HCT116 (cell line): ENCODE data around the gene CABLES1. TPM values are rescaled to one million over a fixed set of nuclear protein-coding genes. Genes with fewer than 3 reads are reported as not detected.

Experiments
- ATAC-seq: fragments of 200-7000 bp; cut with Tn5 transposase; 2 replicates; pipeline ENCODE4 v1.9.1; 2020; ENCODE audit warnings: mild to moderate bottlenecking, moderate library complexity
- BruUV-seq: library from RNA; stranded (reverse); fragments of 400-500 nt; replicated peaks from 2 replicates; lab custom pipeline; 2021; lab: Mats Ljungman, UMichigan
- CTCF ChIA-PET: fragments of 300-600 bp; sonication (Branson Sonifier 250); formaldehyde crosslinking; loops from one replicate; lab custom pipeline; 2021; ENCODE audit warnings: antibody characterized with exemption; lab: Charles Lee
- POLR2A ChIA-PET: fragments of 300-600, 350-600 bp; sonication (Branson Sonifier 250); formaldehyde crosslinking; loops from one replicate; lab custom pipeline; 2021; ENCODE audit warnings: antibody characterized with exemption; lab: Charles Lee
- RAD21 ChIA-PET, 2 experiments: fragments of 300-600 bp; sonication (Branson Sonifier 250); formaldehyde crosslinking; loops; one replicate each; lab custom pipeline; 2023; ENCODE audit warnings: low total read pairs in 2 of 2; ENCODE audit not compliant: uncharacterized antibody in 2 of 2, unreplicated experiment in 2 of 2, low non-redundant PET in 1 of 2; lab: Charles Lee
- DNase-seq: peaks from one replicate; pipeline ENCODE4 v3.0.0-alpha.2; 2010; ENCODE audit warnings: low read depth, low spot score
- H2AFZ ChIP-seq: fragments of 200-600 bp; shearing (Covaris generic), sonication (generic); 2 replicates; pipeline ENCODE4 v1.6.1; 2017; ENCODE audit warnings: low read depth, mixed run types, mixed read lengths, antibody characterized with exemption, low read length; ENCODE audit not compliant: poor library complexity, severe bottlenecking
- H3K27ac ChIP-seq: 2 replicates; pipeline ENCODE4 v1.5.1; 2012; ENCODE audit warnings: low read depth, low read length
- H3K27me3 ChIP-seq: fragments of 200-600 bp; sonication (generic); 2 replicates; pipeline ENCODE4 v1.6.1; 2016; ENCODE audit warnings: mixed run types, low read length, mixed read lengths; ENCODE audit not compliant: insufficient read depth
- H3K36me3 ChIP-seq, 2 experiments: fragments of 200-500 bp in 1 of 2; fragments of 200-600 bp in 1 of 2; sonication (Bioruptor generic) in 1 of 2; sonication (generic) in 1 of 2; 2 replicates each; pipeline versions ENCODE4 v1.5.1 to v1.6.1; 2014 to 2016; ENCODE audit warnings: low read length in 2 of 2, inconsistent platforms in 1 of 2, mixed read lengths in 1 of 2, mixed run types in 1 of 2; ENCODE audit not compliant: insufficient read depth in 2 of 2, control insufficient read depth in 1 of 2
- H3K4me1 ChIP-seq, 2 experiments: fragments of 200-600 bp in 1 of 2; sonication (generic) in 1 of 2; 2 replicates each; pipeline versions ENCODE4 v1.5.1 to v1.6.1; 2012 to 2017; ENCODE audit warnings: low read length in 2 of 2, inconsistent platforms in 1 of 2, mild to moderate bottlenecking in 1 of 2, mixed read lengths in 1 of 2, mixed run types in 1 of 2, moderate library complexity in 1 of 2; ENCODE audit not compliant: insufficient read depth in 2 of 2, control insufficient read depth in 1 of 2
- H3K4me2 ChIP-seq: fragments of 200-600 bp; sonication (generic); 2 replicates; pipeline ENCODE4 v1.6.1; 2017; ENCODE audit warnings: mixed run types, low read length, mixed read lengths
- H3K4me3 ChIP-seq, 2 experiments: fragments of 200-600 bp in 1 of 2; sonication (generic) in 1 of 2; replicated peaks in 1 of 2; 2 replicates each; pipeline ENCODE4 v1.5.1; 2011 to 2016; ENCODE audit warnings: low read length in 2 of 2, control low read depth in 1 of 2, low read depth in 1 of 2, mild to moderate bottlenecking in 1 of 2, mixed read lengths in 1 of 2, mixed run types in 1 of 2
- H3K79me2 ChIP-seq: fragments of 200-600 bp; sonication (generic); 2 replicates; pipeline ENCODE4 v1.6.1; 2017; ENCODE audit warnings: mild to moderate bottlenecking, mixed run types, low read length, moderate library complexity, mixed read lengths; ENCODE audit not compliant: insufficient read depth
- H3K9ac ChIP-seq: fragments of 200-600 bp; sonication (generic); 2 replicates; pipeline ENCODE4 v1.6.1; 2016; ENCODE audit warnings: low read length, mixed read lengths
- H3K9me2 ChIP-seq: fragments of 200-600 bp; sonication (generic), shearing (Covaris generic); 2 replicates; pipeline ENCODE4 v1.6.1; 2017; ENCODE audit warnings: mixed run types, mild to moderate bottlenecking, moderate library complexity; ENCODE audit not compliant: insufficient read depth
- H3K9me3 ChIP-seq, 2 experiments: fragments of 200-500 bp in 1 of 2; fragments of 200-600 bp in 1 of 2; sonication (Bioruptor generic) in 1 of 2; sonication (generic) in 1 of 2; 2 replicates each; pipeline ENCODE4 v1.6.1; 2014 to 2017; ENCODE audit warnings: low read length in 2 of 2, mixed read lengths in 2 of 2, inconsistent platforms in 1 of 2, low read depth in 1 of 2, mild to moderate bottlenecking in 1 of 2, mixed run types in 1 of 2, moderate library complexity in 1 of 2; ENCODE audit not compliant: control insufficient read depth in 1 of 2, insufficient read depth in 1 of 2
- H4K20me1 ChIP-seq: fragments of 200-600 bp; sonication (generic), shearing (Covaris generic); 2 replicates; pipeline ENCODE4 v1.6.1; 2017; ENCODE audit warnings: mixed run types, mild to moderate bottlenecking, moderate library complexity; ENCODE audit not compliant: insufficient read depth
- CBX3 ChIP-seq: IDR thresholded peaks from 2 replicates; pipeline ENCODE4 v1.6.1; 2012; ENCODE audit warnings: low read depth
- CEBPB ChIP-seq: IDR thresholded peaks from 2 replicates; pipeline ENCODE4 v1.6.1; 2012; ENCODE audit warnings: low read depth
- EGR1 ChIP-seq: IDR thresholded peaks from 2 replicates; pipeline ENCODE4 v1.6.1; 2012; ENCODE audit warnings: low read depth
- ELF1 ChIP-seq: IDR thresholded peaks from 2 replicates; pipeline ENCODE4 v1.6.1; 2012; ENCODE audit warnings: low read depth, borderline replicate concordance
- EZH2 ChIP-seq: fragments of 200-600 bp; sonication (generic); IDR thresholded peaks from 2 replicates; pipeline ENCODE4 v1.6.1; 2017; ENCODE audit warnings: antibody characterized with exemption, mixed run types
- FOSL1 ChIP-seq: IDR thresholded peaks from 2 replicates; pipeline ENCODE4 v1.6.1; 2012; ENCODE audit warnings: low read depth
- JUND ChIP-seq: IDR thresholded peaks from 2 replicates; pipeline ENCODE4 v1.6.1; 2012
- POLR2A ChIP-seq: IDR thresholded peaks from 2 replicates; pipeline ENCODE4 v1.7.0; 2011; ENCODE audit warnings: borderline replicate concordance; ENCODE audit not compliant: insufficient read depth, insufficient read length; ENCODE audit errors: extremely low read depth
- POLR2AphosphoS5 ChIP-seq: IDR thresholded peaks from 2 replicates; pipeline ENCODE4 v1.6.1; 2011; ENCODE audit warnings: mild to moderate bottlenecking, low read depth, low read length, moderate library complexity
- RAD21 ChIP-seq: IDR thresholded peaks from 2 replicates; pipeline ENCODE4 v1.6.1; 2012; ENCODE audit warnings: low read depth, mild to moderate bottlenecking
- SIN3A ChIP-seq: IDR thresholded peaks from 2 replicates; pipeline ENCODE4 v1.6.1; 2012; ENCODE audit warnings: low read depth
- SRF ChIP-seq: IDR thresholded peaks from 2 replicates; pipeline ENCODE4 v1.6.1; 2012; ENCODE audit warnings: low read depth
- TCF7L2 ChIP-seq: IDR thresholded peaks from 2 replicates; pipeline ENCODE4 v1.7.0; 2011; ENCODE audit warnings: borderline replicate concordance, inconsistent platforms; ENCODE audit not compliant: insufficient read depth, insufficient read length; ENCODE audit errors: extremely low read depth
- ZFX ChIP-seq: fragments of 450-650 bp; IDR thresholded peaks from 2 replicates; pipeline ENCODE4 v1.6.1; 2017
- ZNF274 ChIP-seq: fragments of 200-500 bp; sonication (Bioruptor generic); IDR thresholded peaks from 2 replicates; pipeline ENCODE4 v1.6.1; 2014; ENCODE audit warnings: mild to moderate bottlenecking, low read depth, low read length, inconsistent platforms
- intact Hi-C: fragments of 100-400 bp; cut with micrococcal nuclease; formaldehyde crosslinking; loops from 2 replicates; pipeline ENCODE4 v1.10.0; 2022
- total RNA-seq: library from RNA; stranded (reverse); gene quantifications from one replicate; pipeline ENCODE4 v1.2.1, GENCODE V29; 2021; ENCODE audit not compliant: unreplicated experiment
- TF ChIP-seq, protein P1 (sequence below): IDR thresholded peaks from 2 replicates; pipeline ENCODE4 v1.6.1; 2012; ENCODE audit warnings: low read depth
- TF ChIP-seq, protein P2 (sequence below): IDR thresholded peaks from 2 replicates; pipeline ENCODE4 v1.6.1; 2012

CABLES1 gene
- total RNA-seq, 1 experiment from 2014 or later: 7.7 TPM

DNA sequence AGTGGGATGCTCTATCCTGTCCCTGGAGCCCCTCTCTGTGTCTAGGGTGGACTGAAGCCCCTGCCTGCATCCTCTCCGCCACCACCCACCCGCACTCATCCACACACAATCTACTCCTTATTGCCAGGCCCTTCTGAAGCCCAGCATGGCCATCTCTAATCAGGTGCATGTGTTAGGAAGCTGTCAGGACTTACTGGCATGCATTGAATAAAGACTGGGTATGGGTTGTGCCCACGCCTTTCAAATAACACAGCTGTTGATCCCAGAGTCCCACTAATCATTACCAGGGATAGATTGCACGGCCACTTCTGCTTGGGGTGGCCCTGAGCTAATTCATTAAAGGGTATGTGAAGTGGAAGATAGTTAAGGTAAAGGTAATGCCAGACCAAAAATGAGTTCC is 88.4 kb downstream of the CABLES1 start:
- CTCF ChIA-PET: interaction anchor here (1.9 kb wide), 1 partner anchor 16 kb away, joined by 7 read pairs; no protein-coding TSS in a partner anchor
- H3K4me2 ChIP-seq: no peak overlapping the region

DNA sequence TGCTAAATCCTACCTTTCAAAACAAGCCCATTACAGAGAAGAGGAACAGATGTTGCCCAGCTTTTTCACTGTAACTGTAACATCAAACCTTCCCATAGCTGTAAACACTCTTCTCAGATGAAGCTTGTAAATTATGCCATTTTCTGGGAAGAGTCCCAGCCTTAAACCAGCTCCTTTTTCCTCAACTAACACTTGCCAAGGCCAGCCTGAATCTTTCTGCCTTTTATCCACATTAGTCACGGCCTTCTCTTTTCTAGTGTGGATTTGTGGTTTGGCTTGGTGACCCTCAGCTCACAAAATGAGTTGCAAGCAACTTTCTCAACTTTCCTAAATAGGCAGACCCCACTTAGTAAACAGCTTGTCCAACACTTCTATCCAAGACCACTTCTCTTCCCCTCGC is 90.2 kb downstream of the CABLES1 start:
- no peak overlapping the region for H3K9ac ChIP-seq
- H3K27ac ChIP-seq: no peak overlapping the region
- no peak for DNase-seq
- no peaks in the 10 kb centered on the region for H3K9me2 ChIP-seq
- H3K4me2 ChIP-seq: no peak overlapping the region
- peaks cover 0 to 10% of the 10 kb centered on the region in 2 experiments; a peak in 1 of 4 replicates for H3K4me1 ChIP-seq
- no peaks in the 10 kb centered on the region for H3K79me2 ChIP-seq
- no peak overlapping the region for H2AFZ ChIP-seq
- no peaks in the 10 kb centered on the region for H3K9me3 ChIP-seq
- RAD21 ChIA-PET: no interaction called here
- POLR2A ChIA-PET: no interaction called here
- H3K4me3 ChIP-seq: no peak overlapping the region
- no TSS peak for BruUV-seq
- no peaks in the 10 kb centered on the region for H3K36me3 ChIP-seq
- intact Hi-C loops: no loop called here
- no peak for ATAC-seq
- CTCF ChIA-PET: interaction anchor here (0.7 kb wide), 1 partner anchor 153 kb away, joined by 3 read pairs; no protein-coding TSS in a partner anchor
- H3K27me3 ChIP-seq: no peaks in the 10 kb centered on the region
- no peaks in the 10 kb centered on the region for H4K20me1 ChIP-seq
- TF ChIP-seq EZH2 (no peak), RAD21 (no peak), CBX3 (no peak), SRF (no peak), SIN3A (no peak), EGR1 (no peak), CEBPB (no peak), JUND (no peak), FOSL1 (no peak), ZFX (no peak), ZNF274 (no peak), POLR2AphosphoS5 (no peak), ELF1 (no peak), TCF7L2 (no peak)
- TF ChIP-seq, protein P1, sequence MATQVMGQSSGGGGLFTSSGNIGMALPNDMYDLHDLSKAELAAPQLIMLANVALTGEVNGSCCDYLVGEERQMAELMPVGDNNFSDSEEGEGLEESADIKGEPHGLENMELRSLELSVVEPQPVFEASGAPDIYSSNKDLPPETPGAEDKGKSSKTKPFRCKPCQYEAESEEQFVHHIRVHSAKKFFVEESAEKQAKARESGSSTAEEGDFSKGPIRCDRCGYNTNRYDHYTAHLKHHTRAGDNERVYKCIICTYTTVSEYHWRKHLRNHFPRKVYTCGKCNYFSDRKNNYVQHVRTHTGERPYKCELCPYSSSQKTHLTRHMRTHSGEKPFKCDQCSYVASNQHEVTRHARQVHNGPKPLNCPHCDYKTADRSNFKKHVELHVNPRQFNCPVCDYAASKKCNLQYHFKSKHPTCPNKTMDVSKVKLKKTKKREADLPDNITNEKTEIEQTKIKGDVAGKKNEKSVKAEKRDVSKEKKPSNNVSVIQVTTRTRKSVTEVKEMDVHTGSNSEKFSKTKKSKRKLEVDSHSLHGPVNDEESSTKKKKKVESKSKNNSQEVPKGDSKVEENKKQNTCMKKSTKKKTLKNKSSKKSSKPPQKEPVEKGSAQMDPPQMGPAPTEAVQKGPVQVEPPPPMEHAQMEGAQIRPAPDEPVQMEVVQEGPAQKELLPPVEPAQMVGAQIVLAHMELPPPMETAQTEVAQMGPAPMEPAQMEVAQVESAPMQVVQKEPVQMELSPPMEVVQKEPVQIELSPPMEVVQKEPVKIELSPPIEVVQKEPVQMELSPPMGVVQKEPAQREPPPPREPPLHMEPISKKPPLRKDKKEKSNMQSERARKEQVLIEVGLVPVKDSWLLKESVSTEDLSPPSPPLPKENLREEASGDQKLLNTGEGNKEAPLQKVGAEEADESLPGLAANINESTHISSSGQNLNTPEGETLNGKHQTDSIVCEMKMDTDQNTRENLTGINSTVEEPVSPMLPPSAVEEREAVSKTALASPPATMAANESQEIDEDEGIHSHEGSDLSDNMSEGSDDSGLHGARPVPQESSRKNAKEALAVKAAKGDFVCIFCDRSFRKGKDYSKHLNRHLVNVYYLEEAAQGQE: no peak
- TF ChIP-seq, protein P2, sequence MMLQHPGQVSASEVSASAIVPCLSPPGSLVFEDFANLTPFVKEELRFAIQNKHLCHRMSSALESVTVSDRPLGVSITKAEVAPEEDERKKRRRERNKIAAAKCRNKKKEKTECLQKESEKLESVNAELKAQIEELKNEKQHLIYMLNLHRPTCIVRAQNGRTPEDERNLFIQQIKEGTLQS: no peak

More for the DNA sequence above, 88.4 kb downstream of the CABLES1 start:
- no peak overlapping the region for H3K27ac ChIP-seq
- ATAC-seq: no peak
- BruUV-seq: no TSS peak
- H3K9ac ChIP-seq: no peak overlapping the region
- no peaks in the 10 kb centered on the region for H3K27me3 ChIP-seq
- H3K4me1 ChIP-seq: peaks cover 0 to 10% of the 10 kb centered on the region in 2 experiments; a peak in 1 of 4 replicates
- TF ChIP-seq FOSL1: no peak
- no peak for TF ChIP-seq POLR2A
- TF ChIP-seq, protein P2: no peak
- H3K79me2 ChIP-seq: no peaks in the 10 kb centered on the region
- H3K4me3 ChIP-seq: no peak overlapping the region
- no peak overlapping the region for H2AFZ ChIP-seq
- no peaks in the 10 kb centered on the region for H3K36me3 ChIP-seq
- no peak for DNase-seq
- no peaks in the 10 kb centered on the region for H3K9me3 ChIP-seq
- ChIA-PET RAD21 (no interaction called here), POLR2A (no interaction called here)
- H4K20me1 ChIP-seq: no peaks in the 10 kb centered on the region
- no peaks in the 10 kb centered on the region for H3K9me2 ChIP-seq
- intact Hi-C loops: no loop called here
